22Rv1 (cell line): ENCODE results near the gene ZNF223.

Experiments used
- H3K27ac ChIP-seq: fragments of 450-650 bp; 2 replicates; pipeline ENCODE4 v1.5.1; 2017
- CTCF ChIP-seq: fragments of 450-650 bp; IDR thresholded peaks from 2 replicates; pipeline ENCODE4 v1.5.1; 2017; ENCODE audit warnings: mild to moderate bottlenecking
- ZFX ChIP-seq: fragments of 450-650 bp; IDR thresholded peaks from 2 replicates; pipeline ENCODE4 v1.6.1; 2017; ENCODE audit warnings: antibody characterized with exemption, borderline replicate concordance

ZNF223 gene

GRCh38 chr19:44019498-44019897, 32.3 kb upstream of the ZNF223 start:
- H3K27ac ChIP-seq = no peak overlapping the region
- TF ChIP-seq CTCF (no peak), ZFX (no peak)

GRCh38 chr19:44021221-44021620, 30.6 kb upstream of the ZNF223 start:
- TF ChIP-seq CTCF = no peak
- no peak for TF ChIP-seq ZFX

GRCh38 chr19:44024900-44025216, 27.0 kb upstream of the ZNF223 start:
- peak overlapping the region; percentile 23; the same call in 1 of the 2 replicates for H3K27ac ChIP-seq
- TF ChIP-seq CTCF = no peak
- TF ChIP-seq ZFX = no peak

More at GRCh38 chr19:44021221-44021620, 30.6 kb upstream of the ZNF223 start:
- no peak overlapping the region for H3K27ac ChIP-seq

- H3K27ac ChIP-seq = peak within 1 kb of the TSS; percentile 23; the same call in 1 of the 2 replicates
- TF ChIP-seq CTCF (no peak), ZFX (no peak)
Observed at GRCh38 chr19:44025217-44025936, 26.5 kb upstream of the ZNF223 start, which contains the start of gene ZNF222. ZNF222 (plus strand) TSS chr19:44025379; CDS start chr19:44025437, 58 bp downstream.

GRCh38 chr19:44026622-44027021, 25.2 kb upstream of the ZNF223 start:
- no peak for TF ChIP-seq CTCF
- no peak for TF ChIP-seq ZFX

GRCh38 chr19:44032001-44032610, 19.7 kb upstream of the ZNF223 start:
- no peak overlapping the region for H3K27ac ChIP-seq
- TF ChIP-seq ZFX (no peak), CTCF (no peak)

More at GRCh38 chr19:44026622-44027021, 25.2 kb upstream of the ZNF223 start:
- no peak overlapping the region for H3K27ac ChIP-seq

GRCh38 chr19:44042147-44042546, 9.7 kb upstream of the ZNF223 start:
- no peak overlapping the region for H3K27ac ChIP-seq
- TF ChIP-seq ZFX (no peak), CTCF (no peak)
